Neuronal stem cell (in vitro differentiated cells): Measurements from ENCODE around the gene HENMT1.

ENCODE experiments used
- DNase-seq: peaks from one replicate; pipeline ENCODE4 v3.0.0-alpha.2; 2013; ENCODE audit warnings: low spot score
- H2AFZ ChIP-seq: one replicate; pipeline ENCODE4 v1.6.1; 2013; ENCODE audit warnings: mild to moderate bottlenecking, low read length, inconsistent platforms
- H2AK5ac ChIP-seq: 2 replicates; pipeline ENCODE4 v1.6.1; 2013; ENCODE audit warnings: low read depth, mild to moderate bottlenecking, inconsistent platforms, low read length, moderate library complexity, mixed read lengths
- H2BK120ac ChIP-seq: 2 replicates; pipeline ENCODE4 v1.6.1; 2013; ENCODE audit warnings: low read depth, mild to moderate bottlenecking, inconsistent platforms, low read length, moderate library complexity, mixed read lengths
- H2BK12ac ChIP-seq: one replicate; pipeline ENCODE4 v1.6.1; 2013; ENCODE audit warnings: low read length, inconsistent platforms
- H2BK15ac ChIP-seq: 2 replicates; pipeline ENCODE4 v1.6.1; 2013; ENCODE audit warnings: mild to moderate bottlenecking, low read length, inconsistent platforms, mixed read lengths
- H2BK5ac ChIP-seq: one replicate; pipeline ENCODE4 v1.6.1; 2013; ENCODE audit warnings: inconsistent platforms, mild to moderate bottlenecking, low read length, moderate library complexity
- H3K14ac ChIP-seq: one replicate; pipeline ENCODE4 v1.6.1; 2013; ENCODE audit warnings: low read length, inconsistent platforms
- H3K18ac ChIP-seq: 2 replicates; pipeline ENCODE4 v1.6.1; 2013; ENCODE audit warnings: low read length, inconsistent platforms
- H3K23ac ChIP-seq: 2 replicates; pipeline ENCODE4 v1.6.1; 2013; ENCODE audit warnings: low read depth, mild to moderate bottlenecking, mixed read lengths, low read length, inconsistent platforms; ENCODE audit not compliant: poor library complexity
- H3K27ac ChIP-seq: replicated peaks from 3 replicates; pipeline ENCODE4 v1.5.1; 2013; ENCODE audit warnings: low read length, inconsistent platforms
- H3K27me3 ChIP-seq, 3 experiments: 2 replicates each; pipeline ENCODE4 v1.6.1; 2013; ENCODE audit warnings: low read length in 3 of 3, mild to moderate bottlenecking in 2 of 3, inconsistent platforms in 1 of 3, low read depth in 1 of 3, mixed read lengths in 1 of 3, moderate library complexity in 1 of 3; ENCODE audit not compliant: control insufficient read depth in 3 of 3, insufficient read depth in 3 of 3
- H3K36me3 ChIP-seq, 2 donors: replicated peaks in 1 of 2; 2 replicates each; pipeline ENCODE4 v1.6.1; 2013; ENCODE audit warnings: low read length in 2 of 2; ENCODE audit not compliant: control insufficient read depth in 2 of 2, insufficient read depth in 2 of 2
- H3K4ac ChIP-seq: 2 replicates; pipeline ENCODE4 v1.6.1; 2013; ENCODE audit warnings: inconsistent platforms, mild to moderate bottlenecking, low read length, moderate library complexity
- H3K4me1 ChIP-seq, 2 donors: 1 replicate in 1 of 2; 2 replicates in 1 of 2; pipeline ENCODE4 v1.6.1; 2013; ENCODE audit warnings: low read length in 2 of 2, low read depth in 1 of 2; ENCODE audit not compliant: control insufficient read depth in 2 of 2, insufficient read depth in 1 of 2
- H3K4me2 ChIP-seq: one replicate; pipeline ENCODE4 v1.6.1; 2013; ENCODE audit warnings: mild to moderate bottlenecking, low read length, inconsistent platforms; ENCODE audit not compliant: insufficient read depth, poor library complexity, severe bottlenecking
- H3K4me3 ChIP-seq, 2 donors: 2 replicates each; pipeline ENCODE4 v1.5.1; 2013; ENCODE audit warnings: low read length in 2 of 2, mild to moderate bottlenecking in 2 of 2, inconsistent platforms in 1 of 2, moderate library complexity in 1 of 2
- H3K79me1 ChIP-seq: one replicate; pipeline ENCODE4 v1.6.1; 2013; ENCODE audit warnings: low read depth, mild to moderate bottlenecking, inconsistent platforms, low read length, moderate library complexity
- H3K9ac ChIP-seq: one replicate; pipeline ENCODE4 v1.6.1; 2013; ENCODE audit warnings: mild to moderate bottlenecking, low read depth, low read length, inconsistent platforms; ENCODE audit not compliant: poor library complexity
- H3K9me3 ChIP-seq, 2 donors: replicated peaks in 1 of 2; 2 replicates each; pipeline versions ENCODE3 to v1.6.1; 2013; ENCODE audit warnings: low read length in 2 of 2, mild to moderate bottlenecking in 2 of 2, inconsistent platforms in 1 of 2, low read depth in 1 of 2, mixed read lengths in 1 of 2, moderate library complexity in 1 of 2; ENCODE audit not compliant: control insufficient read depth in 2 of 2, insufficient read depth in 1 of 2
- H4K8ac ChIP-seq: one replicate; pipeline ENCODE4 v1.6.1; 2013; ENCODE audit warnings: low read depth, mild to moderate bottlenecking, inconsistent platforms, low read length, moderate library complexity
- H4K91ac ChIP-seq: one replicate; pipeline ENCODE4 v1.6.1; 2013; ENCODE audit warnings: low read length, low read depth, mild to moderate bottlenecking, inconsistent platforms; ENCODE audit not compliant: poor library complexity
- WGBS, 2 donors: extraction: QIAGEN DNeasy Blood & Tissue Kit; methylation state at CpG; one replicate each; pipeline ENCODE4 v1.1.7; 2013; ENCODE audit warnings: missing lambda C conversion rate in 2 of 2, mixed read lengths in 1 of 2; ENCODE audit not compliant: insufficient read length in 2 of 2, insufficient replicate concordance in 1 of 2; ENCODE audit errors: extremely low coverage in 2 of 2; 5-methylcytosine and 5-hydroxymethylcytosine counted together

Gene HENMT1

GRCh38 chr1:108679586-108680213 is 18.8 kb upstream of the HENMT1 start:
- Histone ChIP-seq H2BK5ac (no peak overlapping the region), H3K4me2 (no peak overlapping the region)
- DNase-seq, result no peak

GRCh38 chr1:108678706-108679105 is 17.8 kb upstream of the HENMT1 start:
- H3K27me3 ChIP-seq, result no peaks in the 10 kb centered on the region
- H3K14ac ChIP-seq, result no peak overlapping the region
- no peaks in the 10 kb centered on the region for H3K4me1 ChIP-seq
- no peak overlapping the region for H2BK5ac ChIP-seq
- no CpG with 5 or more reads among the region's 4 CpGs for WGBS, 2 donors
- no peak overlapping the region for H3K23ac ChIP-seq
- DNase-seq, result no peak
- no peak overlapping the region for H4K91ac ChIP-seq
- H2BK12ac ChIP-seq, result no peak overlapping the region
- H4K8ac ChIP-seq, result no peak overlapping the region
- H3K4me3 ChIP-seq, result no peak overlapping the region
- H3K9me3 ChIP-seq, result no peaks in the 10 kb centered on the region
- no peak overlapping the region for H2BK120ac ChIP-seq
- H2AK5ac ChIP-seq, result no peak overlapping the region
- no peaks in the 10 kb centered on the region for H3K36me3 ChIP-seq
- no peak overlapping the region for H2BK15ac ChIP-seq
- no peak overlapping the region for H3K9ac ChIP-seq
- no peak overlapping the region for H3K4me2 ChIP-seq
- H3K27ac ChIP-seq, result no peak overlapping the region
- no peak overlapping the region for H3K4ac ChIP-seq
- no peak overlapping the region for H2AFZ ChIP-seq
- no peak overlapping the region for H3K18ac ChIP-seq
- no peaks in the 10 kb centered on the region for H3K79me1 ChIP-seq

More at GRCh38 chr1:108679586-108680213, 18.8 kb upstream of the HENMT1 start:
- Histone ChIP-seq H3K79me1 (no peaks in the 10 kb centered on the region), H2BK12ac (no peak overlapping the region), H3K18ac (no peak overlapping the region), H3K36me3 (no peaks in the 10 kb centered on the region), H2BK120ac (no peak overlapping the region), H4K91ac (no peak overlapping the region), H3K9ac (no peak overlapping the region), H2BK15ac (no peak overlapping the region), H3K4ac (no peak overlapping the region), H3K14ac (no peak overlapping the region), H2AFZ (peak overlapping the region; percentile 43), H4K8ac (no peak overlapping the region), H3K4me1 (no peaks in the 10 kb centered on the region), H3K4me3 (no peak overlapping the region), H3K9me3 (no peaks in the 10 kb centered on the region), H2AK5ac (no peak overlapping the region), H3K27me3 (no peaks in the 10 kb centered on the region), H3K27ac (no peak overlapping the region), H3K23ac (no peak overlapping the region)
- no CpG with 5 or more reads among the region's 10 CpGs for WGBS, 2 donors

GRCh38 chr1:108671143-108671542 is 10.2 kb upstream of the HENMT1 start:
- no peak overlapping the region for H3K4me3 ChIP-seq
- H2BK15ac ChIP-seq, result no peak overlapping the region
- H3K4me1 ChIP-seq, result no peaks in the 10 kb centered on the region
- no peak overlapping the region for H2AFZ ChIP-seq
- no peak overlapping the region for H3K23ac ChIP-seq
- H3K27ac ChIP-seq, result no peak overlapping the region
- no peaks in the 10 kb centered on the region for H3K36me3 ChIP-seq
- DNase-seq, result no peak
- H3K4ac ChIP-seq, result no peak overlapping the region
- H4K8ac ChIP-seq, result no peak overlapping the region
- no peak overlapping the region for H4K91ac ChIP-seq
- no peak overlapping the region for H2BK5ac ChIP-seq
- H2AK5ac ChIP-seq, result no peak overlapping the region
- H2BK12ac ChIP-seq, result no peak overlapping the region
- H3K9ac ChIP-seq, result no peak overlapping the region
- no peak overlapping the region for H2BK120ac ChIP-seq
- H3K18ac ChIP-seq, result no peak overlapping the region
- H3K9me3 ChIP-seq, result no peaks in the 10 kb centered on the region
- no peak overlapping the region for H3K14ac ChIP-seq
- no peaks in the 10 kb centered on the region for H3K79me1 ChIP-seq
- WGBS, 2 donors, result no CpG with 5 or more reads among the region's 2 CpGs
- no peaks in the 10 kb centered on the region for H3K27me3 ChIP-seq
- H3K4me2 ChIP-seq, result no peak overlapping the region

GRCh38 chr1:108670131-108670773 is 9.4 kb upstream of the HENMT1 start:
- Histone ChIP-seq H3K4ac (no peak overlapping the region), H4K91ac (no peak overlapping the region), H2BK12ac (no peak overlapping the region), H3K27ac (no peak overlapping the region), H3K27me3 (no peaks in the 10 kb centered on the region), H3K4me2 (no peak overlapping the region), H3K79me1 (no peaks in the 10 kb centered on the region), H4K8ac (no peak overlapping the region), H3K9ac (no peak overlapping the region), H3K36me3 (no peaks in the 10 kb centered on the region), H2BK120ac (no peak overlapping the region), H2AFZ (no peak overlapping the region), H3K9me3 (no peaks in the 10 kb centered on the region), H3K4me1 (no peaks in the 10 kb centered on the region), H2AK5ac (no peak overlapping the region), H3K14ac (no peak overlapping the region), H3K4me3 (peak overlapping the region in 1 of 2 donors; percentile 48), H2BK15ac (no peak overlapping the region), H2BK5ac (no peak overlapping the region), H3K23ac (no peak overlapping the region), H3K18ac (no peak overlapping the region)
- no CpG with 5 or more reads among the region's 5 CpGs for WGBS, 2 donors
- no peak for DNase-seq
